HUDEP-2 (cell line): ENCODE measurements around the gene ENG.
"Not testable (repeated sequence)": the region's sequence is repeated elsewhere in the genome, so short reads cannot be mapped to it uniquely, and the experiment has no call there.

Experiments used
- DNase-seq, 76 experiments: peaks; one replicate each; lab custom pipeline; 2025; ENCODE audit not compliant: unreplicated experiment in 76 of 76; lab: John Stamatoyannopoulos, UW

The ENG gene

GRCh38 chr9:127854184-127854806 is at the start of gene ENG:
ENG (minus strand) TSS chr9:127854658; CDS start chr9:127854355, 303 bp downstream.
- peak in 33 of 76 experiments; percentile 16 to 62 (median 41) for DNase-seq

GRCh38 chr9:127903557-127904475 is 49.4 kb upstream of the ENG start:
- DNase-seq: peak in 67 of 76 experiments; percentile 21 to 83 (median 59)

- DNase-seq: peak in 53 of 76 experiments; percentile 10 to 79 (median 44)
These were observed 44.9 kb upstream of the ENG start, which contains the start of gene ST6GALNAC6 for GRCh38 chr9:127899128-127899943. ST6GALNAC6 (minus strand) TSS chr9:127899603; CDS start chr9:127897981, 1,622 bp downstream.

GRCh38 chr9:127898433-127899127 is 44.1 kb upstream of the ENG start:
- peak in 8 of 76 experiments; percentile 25 to 57 (median 32) for DNase-seq

- DNase-seq: peak in 68 of 76 experiments; percentile 25 to 89 (median 70)
These were observed 42.8 kb upstream of the ENG start for GRCh38 chr9:127897193-127897692.

GRCh38 chr9:127896395-127897192 is 42.1 kb upstream of the ENG start:
- no peak for DNase-seq

GRCh38 chr9:127895811-127896210 is 41.4 kb upstream of the ENG start:
- no peak for DNase-seq

GRCh38 chr9:127893392-127893791 is 38.9 kb upstream of the ENG start:
- no peak for DNase-seq

GRCh38 chr9:127892831-127893230 is 38.4 kb upstream of the ENG start:
- DNase-seq: no peak

GRCh38 chr9:127890053-127890452 is 35.6 kb upstream of the ENG start:
- DNase-seq: no peak

GRCh38 chr9:127887792-127888191 is 33.3 kb upstream of the ENG start:
- DNase-seq: peak in 54 of 76 experiments; percentile 14 to 74 (median 38)

GRCh38 chr9:127886401-127886972 is 32.0 kb upstream of the ENG start:
- DNase-seq: no peak

- DNase-seq: no peak
These were observed 31.2 kb upstream of the ENG start for GRCh38 chr9:127885508-127886281.

- no peak for DNase-seq
These were observed 30.6 kb upstream of the ENG start for GRCh38 chr9:127884976-127885490.

GRCh38 chr9:127884427-127884911 is 30.0 kb upstream of the ENG start:
- DNase-seq: peak in 75 of 76 experiments; percentile 43 to 98 (median 88)

GRCh38 chr9:127883959-127884358 is 29.5 kb upstream of the ENG start:
- no peak for DNase-seq

- not testable (repeated sequence) for DNase-seq
These were observed 27.3 kb upstream of the ENG start for GRCh38 chr9:127881715-127882114.

- DNase-seq: no peak
These were observed 25.7 kb upstream of the ENG start for GRCh38 chr9:127880143-127880542.
